LNCAP (cell line): ENCODE data around the gene ISM2.

ENCODE experiments used
- TF ChIP-seq, protein P1 (sequence below): fragments of 450-650 bp; IDR thresholded peaks from 2 replicates; pipeline ENCODE4 v1.5.1; 2017; ENCODE audit warnings: mild to moderate bottlenecking

ISM2 gene

DNA sequence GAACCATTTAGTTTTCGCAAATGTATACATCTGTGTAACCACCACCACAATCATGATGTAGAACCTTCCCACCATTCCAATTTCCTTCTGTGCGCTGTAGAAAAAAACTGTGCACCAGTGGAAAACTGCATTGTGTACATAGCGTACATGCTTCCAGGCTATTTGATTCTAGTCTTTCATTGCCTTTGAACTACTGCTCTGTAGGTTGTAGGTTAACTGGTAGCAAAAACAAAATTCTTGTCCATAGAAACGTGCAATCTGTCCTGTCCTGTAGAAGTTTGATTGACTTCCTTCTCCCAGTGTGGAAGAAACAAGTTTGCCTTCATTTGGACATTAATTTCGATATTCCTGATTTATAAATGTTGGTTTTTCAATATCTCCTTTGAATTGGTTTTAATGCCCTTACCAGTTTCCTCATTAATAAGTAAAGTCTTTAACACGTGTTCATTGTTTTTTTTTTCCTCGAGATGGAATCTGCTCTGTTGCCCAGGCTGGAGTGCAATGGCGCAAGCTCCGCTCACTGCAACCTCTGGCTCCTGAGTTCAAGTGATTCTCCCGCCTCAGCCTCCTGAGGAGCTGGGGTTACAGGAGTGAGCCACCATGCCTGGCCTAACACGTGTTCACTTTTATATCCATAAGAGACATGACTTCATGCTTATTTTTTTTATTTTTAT, 3.6 kb upstream of the ISM2 start:
- TF ChIP-seq, protein P1, sequence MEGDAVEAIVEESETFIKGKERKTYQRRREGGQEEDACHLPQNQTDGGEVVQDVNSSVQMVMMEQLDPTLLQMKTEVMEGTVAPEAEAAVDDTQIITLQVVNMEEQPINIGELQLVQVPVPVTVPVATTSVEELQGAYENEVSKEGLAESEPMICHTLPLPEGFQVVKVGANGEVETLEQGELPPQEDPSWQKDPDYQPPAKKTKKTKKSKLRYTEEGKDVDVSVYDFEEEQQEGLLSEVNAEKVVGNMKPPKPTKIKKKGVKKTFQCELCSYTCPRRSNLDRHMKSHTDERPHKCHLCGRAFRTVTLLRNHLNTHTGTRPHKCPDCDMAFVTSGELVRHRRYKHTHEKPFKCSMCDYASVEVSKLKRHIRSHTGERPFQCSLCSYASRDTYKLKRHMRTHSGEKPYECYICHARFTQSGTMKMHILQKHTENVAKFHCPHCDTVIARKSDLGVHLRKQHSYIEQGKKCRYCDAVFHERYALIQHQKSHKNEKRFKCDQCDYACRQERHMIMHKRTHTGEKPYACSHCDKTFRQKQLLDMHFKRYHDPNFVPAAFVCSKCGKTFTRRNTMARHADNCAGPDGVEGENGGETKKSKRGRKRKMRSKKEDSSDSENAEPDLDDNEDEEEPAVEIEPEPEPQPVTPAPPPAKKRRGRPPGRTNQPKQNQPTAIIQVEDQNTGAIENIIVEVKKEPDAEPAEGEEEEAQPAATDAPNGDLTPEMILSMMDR = no peak

DNA sequence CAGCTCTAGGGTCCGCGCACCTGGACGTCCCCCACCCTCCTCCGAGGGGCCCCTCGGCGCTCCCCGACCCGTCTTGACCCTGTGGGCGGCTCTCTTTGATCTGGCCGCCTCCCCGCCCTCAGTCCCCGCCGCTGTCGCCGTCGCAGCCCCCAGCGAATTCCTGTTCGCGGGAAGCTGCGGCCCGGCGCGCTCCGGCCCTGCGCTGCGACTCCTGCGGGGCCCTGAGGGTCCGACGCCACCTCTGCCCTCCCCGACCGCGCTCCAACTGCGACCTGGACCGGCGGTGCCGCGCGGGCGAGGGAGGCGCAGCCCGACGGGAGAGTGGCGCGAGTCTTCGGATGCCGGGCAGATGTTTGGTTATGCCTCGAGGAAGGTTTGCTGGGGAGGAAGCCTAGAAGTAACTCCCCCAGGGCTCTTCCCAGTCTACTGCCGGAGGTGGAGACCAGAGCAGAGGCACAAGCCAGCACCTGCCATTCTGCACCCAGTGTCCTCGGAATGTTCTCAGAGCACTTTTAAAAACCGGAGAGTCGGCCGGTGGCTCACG, 440 bp upstream of the ISM2 start:
- TF ChIP-seq, protein P1 = no peak

DNA sequence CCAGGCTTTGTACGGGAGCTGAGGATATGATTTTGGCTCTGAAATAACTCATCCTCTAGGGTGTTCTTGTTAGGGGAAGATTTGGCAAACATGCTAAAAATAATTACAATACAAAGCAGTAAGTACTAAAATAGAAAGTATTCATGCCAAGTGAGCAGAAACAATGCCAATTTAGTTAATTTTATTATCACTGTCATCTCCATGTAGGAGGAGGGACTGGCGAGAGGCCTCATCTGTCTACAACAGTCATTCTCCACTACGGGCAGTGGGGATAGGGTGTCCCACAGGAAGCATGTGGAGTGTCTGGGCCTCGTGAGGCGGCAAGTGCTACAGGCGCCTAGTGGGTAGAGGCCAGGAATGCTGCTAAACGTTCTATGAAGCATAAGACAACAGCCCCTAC, 3.3 kb downstream of the ISM2 start:
- TF ChIP-seq, protein P1 = no peak

DNA sequence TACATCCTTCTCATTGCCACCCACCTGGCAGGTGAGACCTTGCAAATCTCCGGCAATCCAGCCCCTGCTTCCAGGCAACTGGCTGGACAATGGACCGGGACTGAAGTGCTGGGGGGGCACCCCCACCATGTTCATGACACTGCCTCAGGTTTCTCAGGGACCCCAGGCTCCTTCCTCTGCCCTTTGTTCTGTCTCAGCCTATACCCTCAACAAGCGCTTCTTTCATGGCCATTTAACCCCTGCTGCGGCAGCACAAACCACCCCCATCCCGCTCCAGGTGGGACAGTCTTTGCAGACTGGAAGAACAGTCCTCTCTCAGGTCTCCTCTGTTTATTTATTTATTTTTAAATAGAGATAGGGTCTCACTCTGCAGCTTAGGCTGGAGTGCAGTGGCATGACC, 7.6 kb downstream of the ISM2 start:
- TF ChIP-seq, protein P1 = no peak

DNA sequence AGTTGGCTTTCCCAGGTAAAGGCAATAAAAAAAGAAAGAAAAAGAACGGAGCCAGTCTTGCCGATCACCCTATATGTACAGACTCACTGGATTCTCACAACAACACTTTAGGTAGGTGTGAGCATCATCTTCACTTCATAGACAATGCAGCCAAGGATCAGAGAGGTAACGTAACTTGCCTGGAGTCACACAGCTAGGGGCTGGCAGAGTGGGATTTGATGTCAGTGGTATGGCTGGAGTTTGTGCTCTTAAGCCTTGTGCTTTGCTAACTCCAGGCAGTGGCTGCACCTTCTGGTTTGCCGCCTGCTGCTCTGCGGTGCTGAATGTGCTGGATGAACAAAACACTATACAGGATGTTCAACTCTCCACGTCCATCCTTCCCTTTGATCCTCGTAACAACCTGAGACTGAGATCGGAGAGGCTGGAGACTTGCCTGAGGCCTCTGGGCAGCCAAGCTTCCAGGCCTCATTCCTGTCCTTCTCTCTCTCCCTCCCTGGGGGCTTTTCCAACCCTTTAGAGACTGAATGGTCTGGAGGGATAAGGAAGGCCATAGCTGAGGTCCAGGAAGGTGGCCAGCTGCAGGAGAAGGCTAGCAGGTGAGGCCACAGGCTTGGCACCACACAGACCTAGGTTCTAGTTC, 8.1 kb downstream of the ISM2 start:
- TF ChIP-seq, protein P1 = no peak

DNA sequence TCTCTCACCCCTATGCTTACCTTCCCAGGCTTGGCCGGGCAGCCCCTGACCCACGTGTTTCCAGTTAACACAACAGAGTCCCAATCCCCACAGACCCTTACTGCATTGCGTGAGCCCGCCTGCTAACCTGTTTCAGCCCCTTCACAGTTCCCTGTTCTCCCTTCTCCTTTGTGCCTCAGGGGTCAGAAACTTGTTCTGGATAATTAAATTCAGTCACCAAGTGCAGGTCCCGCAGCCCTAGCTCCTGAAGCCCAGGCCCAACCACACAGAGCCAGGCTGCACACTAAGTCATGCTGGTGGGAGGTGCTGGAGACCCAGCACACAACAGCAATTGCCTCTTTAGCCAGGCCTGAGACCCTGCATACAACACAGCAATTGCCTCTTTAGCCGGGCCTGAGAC, 9.6 kb downstream of the ISM2 start:
- TF ChIP-seq, protein P1 = no peak

DNA sequence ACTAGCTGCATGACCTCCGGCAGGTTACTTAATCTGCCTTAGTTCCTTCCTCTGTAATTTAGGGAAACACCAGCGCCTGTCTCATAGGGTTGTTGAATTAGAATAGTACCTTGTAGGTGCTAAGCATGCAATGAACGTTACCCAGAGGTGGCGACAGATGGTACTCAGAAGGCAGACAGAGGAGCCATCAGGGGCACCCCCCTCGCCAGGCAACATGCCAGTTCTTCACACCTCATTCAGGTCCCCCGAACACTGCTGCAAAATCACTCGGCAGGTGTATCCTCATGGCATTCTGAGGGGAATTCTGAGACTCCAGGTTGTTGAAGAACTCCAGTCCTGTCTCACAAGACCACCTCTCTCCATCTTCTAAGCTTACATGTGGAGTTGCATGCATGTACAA, 10.1 kb downstream of the ISM2 start:
- TF ChIP-seq, protein P1 = no peak
